ENCODE data around the gene SNX5.
A peak's percentile ranks its signal among the peaks of the same experiment; 100 is the strongest.

Gene SNX5

DNA sequence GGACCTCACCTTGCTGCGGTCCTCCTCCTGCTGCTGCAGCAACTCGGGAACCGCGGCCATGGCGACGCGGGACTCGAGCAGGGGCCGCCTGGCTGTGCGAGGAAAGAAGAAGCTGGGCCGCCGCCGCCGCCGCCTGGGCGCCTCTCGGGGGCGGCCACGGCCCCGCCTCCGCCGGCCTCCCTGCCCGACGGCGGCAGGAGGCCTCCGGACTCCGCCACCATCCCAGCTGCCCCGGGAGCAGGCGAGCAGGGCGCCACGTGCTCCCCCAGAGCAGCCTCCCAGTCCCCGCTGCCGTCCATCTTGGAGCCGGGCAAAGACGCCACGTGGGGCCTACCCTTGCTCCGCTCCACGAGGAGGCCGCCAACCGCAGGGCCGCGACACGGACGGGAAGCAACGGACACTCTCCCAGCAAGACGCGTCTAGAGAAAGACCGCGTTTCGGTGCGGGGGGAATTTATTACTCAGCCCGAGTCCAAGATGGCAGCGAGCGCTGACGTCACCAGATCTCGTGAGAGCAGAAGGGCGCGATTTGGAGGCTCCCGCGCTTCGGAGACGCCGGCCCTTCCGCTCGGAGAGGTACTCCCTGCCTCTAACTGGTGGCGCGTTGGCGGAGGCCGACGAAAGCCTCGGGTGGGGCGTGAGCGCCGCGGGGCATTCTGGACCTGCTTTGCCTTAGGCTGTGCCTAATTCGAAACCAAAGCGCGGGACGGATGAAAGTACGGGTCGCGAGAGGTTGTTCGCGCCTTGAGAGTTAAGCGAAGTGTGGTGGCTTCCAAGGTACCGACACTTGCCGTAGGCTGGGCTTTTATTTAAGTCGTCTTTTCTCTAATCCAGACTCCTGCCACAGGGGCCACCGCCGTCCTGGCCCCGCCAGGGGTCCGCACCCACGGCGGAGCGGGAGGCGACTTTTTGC lies at the start of gene SNX5, which contains the start of gene MGME1:
SNX5 (minus strand) TSS at position 429 of the 912 bp plus-strand sequence; CDS start at position 60, 369 bp downstream.
MGME1 (plus strand) TSS at position 653 of the 912 bp plus-strand sequence. CDS start 842 bp downstream, outside the sequence.
- DNase-seq: peak; percentile 100

DNA sequence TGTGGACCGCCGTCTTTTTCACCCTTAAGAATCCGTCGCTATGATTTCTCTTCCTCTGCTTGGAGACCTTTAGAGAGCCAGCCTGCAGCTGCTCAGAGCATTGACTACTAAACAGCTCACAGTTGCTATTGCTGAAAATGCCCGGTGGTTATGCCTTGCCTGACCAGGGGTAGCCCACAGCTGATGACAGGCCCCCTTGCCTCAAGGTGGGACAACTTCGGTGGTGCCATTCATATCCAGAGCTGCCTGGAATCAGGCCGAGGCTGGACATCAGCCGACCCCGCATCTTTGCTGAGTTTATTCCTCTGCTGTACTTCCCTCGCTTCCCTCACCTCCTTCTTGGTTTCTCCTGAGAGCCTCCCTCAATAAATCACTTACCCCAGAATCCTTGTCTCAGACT lies 49.5 kb upstream of the SNX5 start:
- DNase-seq: no peak

DNA sequence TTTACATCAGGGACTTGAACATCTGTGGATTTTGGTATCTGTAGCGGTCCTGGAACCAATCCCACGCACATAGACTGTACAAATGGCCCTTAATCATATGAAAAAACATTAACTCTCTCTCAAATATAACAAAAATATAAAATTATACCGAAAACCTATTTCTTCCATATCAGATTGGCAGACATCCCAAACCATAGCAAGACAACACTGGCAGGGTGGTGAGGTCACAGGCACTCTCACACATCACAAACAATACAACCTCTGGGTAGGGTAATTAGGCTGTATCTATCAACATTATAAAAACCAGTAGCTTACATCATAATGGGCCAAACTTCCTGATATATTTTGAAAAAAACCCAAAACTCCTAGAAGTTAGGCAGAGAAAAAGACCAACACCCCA lies 48.2 kb upstream of the SNX5 start:
- DNase-seq: no peak

DNA sequence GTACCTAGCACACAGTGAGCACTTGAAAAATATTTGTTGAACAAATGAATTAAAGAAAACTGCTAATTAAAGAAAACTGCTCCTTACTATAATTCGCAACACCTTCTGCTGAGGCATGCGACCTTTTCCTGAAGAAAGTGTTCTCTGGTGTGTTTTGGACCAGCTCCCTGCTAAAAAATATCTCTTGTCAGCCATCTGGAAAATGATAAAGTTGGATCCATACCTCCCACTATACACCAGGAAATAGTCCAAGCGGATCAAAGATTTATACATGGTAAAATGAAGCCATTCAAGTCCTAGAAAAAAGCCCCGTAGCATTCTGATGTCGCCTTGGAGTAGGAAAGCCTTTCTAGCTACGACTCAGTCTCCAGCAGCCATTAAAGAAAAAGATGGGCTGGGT lies 45.8 kb upstream of the SNX5 start:
- no peak for DNase-seq

DNA sequence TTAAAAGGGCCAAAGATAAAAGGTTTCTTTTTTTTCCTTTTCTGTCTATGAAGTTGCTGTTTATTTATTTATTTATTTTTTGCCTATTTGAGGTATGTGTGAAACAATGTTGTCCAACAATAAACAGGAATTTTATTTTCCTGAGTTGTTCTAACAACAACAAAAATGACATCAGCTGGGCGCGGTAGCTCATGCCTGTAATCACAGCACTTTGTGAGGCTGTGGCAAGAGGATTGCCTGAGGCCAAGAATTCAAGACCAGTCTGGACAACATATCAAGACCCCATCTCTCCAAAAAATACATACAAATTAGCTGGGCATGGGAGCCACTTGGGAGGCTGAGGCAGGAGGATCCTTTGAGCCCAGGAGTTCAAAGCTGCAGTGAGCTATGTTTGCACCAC lies 44.3 kb upstream of the SNX5 start:
- no peak for DNase-seq

DNA sequence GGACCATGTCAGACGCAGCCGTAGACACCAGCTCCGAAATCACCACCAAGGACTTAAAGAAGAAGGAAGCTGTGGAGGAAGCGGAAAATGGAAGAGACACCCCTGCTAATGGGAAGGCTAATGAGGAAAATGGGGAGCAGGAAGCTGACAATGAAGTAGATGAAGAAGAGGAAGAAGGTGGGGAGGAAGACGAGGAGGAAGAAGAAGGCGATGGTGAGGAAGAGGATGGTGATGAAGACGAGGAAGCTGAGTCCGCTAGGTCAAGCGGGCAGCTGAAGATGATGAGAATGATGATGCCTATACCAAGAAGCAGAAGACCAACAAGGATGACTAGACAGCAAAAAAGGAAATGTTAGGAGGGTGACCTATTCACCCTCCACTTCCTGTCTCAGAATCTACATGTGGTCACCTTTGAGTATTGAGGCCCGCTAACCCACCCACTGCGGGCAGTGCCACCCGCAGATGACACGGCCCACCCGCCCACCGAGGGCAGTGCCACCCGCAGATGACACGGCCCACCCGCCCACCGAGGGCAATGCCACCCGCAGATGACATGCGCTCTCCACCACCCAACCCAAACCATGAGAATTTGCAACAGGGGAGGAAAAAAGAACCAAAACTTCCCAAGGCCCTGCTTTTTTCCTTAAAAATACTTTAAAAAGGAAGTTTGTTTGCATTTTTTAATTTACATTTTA lies 43.5 kb upstream of the SNX5 start:
- DNase-seq: no peak

DNA sequence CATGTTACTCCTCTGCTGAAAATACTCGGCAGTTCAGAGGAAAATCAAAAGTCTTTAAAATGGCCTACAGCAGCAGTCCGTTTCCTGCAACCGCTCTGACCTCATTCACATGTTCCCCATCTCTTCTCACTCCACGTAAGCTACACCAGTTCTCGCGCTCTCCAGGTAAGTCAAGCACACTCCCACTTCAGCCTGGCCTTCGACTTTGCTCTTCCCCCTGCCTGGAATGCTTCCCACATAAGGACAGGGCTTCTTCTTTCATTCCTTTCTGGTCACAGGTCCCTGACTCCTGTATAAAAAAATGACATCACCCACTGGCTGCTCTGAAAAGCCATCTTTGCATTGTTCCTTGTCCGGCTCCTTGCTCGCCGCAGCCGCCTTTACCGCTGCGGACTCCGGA lies 42.9 kb upstream of the SNX5 start:
- no peak for DNase-seq

DNA sequence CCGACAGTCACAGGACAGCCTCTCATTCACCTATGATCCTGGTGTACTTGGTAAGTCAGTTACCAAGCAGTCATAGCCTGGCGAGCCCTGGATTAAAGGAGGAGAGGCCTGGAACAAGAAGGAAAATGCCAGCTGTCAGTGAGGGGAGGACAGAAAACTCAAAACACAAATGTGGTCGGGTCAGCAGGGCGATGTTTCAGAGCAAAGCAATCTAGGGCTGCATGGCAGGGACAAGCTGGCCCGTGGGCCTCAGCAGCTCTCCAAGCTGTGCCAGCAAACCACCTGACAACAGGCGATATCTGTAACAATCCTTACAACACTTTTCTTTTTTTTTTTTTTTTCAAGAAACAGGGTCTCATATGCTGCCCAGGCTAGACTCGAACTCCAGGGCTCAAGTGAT lies 40.5 kb upstream of the SNX5 start:
- no peak for DNase-seq

DNA sequence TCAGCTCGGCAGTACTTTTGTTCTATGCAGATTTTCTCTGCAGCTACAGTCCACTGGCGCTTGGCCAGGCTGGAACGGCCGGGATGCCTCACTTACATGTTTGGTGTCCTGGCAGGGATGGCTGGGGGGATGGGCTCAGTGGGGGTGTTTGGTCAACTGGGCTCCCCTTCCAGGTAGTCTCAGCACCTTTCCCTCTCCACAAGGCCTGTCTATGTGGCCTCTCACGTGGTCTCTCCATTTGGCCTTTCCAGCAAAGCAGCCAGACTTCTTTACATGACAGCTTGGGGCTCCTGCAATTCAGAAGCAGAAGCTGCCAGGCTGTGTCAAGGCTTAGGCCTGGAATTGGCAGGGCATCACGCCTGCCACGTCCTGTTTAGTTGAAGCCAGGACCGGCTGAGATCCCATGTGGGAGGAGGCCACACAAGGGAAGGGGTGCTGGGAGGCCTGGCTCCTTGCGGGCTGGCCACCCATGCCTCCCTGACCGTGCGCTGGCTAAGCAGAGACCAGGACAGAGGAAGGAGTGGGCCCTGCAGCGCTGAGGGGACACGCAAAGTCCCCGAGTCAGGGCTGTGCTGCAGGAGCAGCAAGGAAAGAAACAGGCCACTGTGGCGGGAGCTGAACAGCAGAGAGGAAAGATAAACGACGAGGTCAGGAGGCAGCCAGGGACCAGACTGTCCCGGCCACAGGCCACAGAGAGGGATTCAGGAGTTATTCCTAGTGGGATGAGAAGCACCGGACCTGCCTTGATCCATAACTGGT lies 39.1 kb upstream of the SNX5 start:
- DNase-seq: no peak

DNA sequence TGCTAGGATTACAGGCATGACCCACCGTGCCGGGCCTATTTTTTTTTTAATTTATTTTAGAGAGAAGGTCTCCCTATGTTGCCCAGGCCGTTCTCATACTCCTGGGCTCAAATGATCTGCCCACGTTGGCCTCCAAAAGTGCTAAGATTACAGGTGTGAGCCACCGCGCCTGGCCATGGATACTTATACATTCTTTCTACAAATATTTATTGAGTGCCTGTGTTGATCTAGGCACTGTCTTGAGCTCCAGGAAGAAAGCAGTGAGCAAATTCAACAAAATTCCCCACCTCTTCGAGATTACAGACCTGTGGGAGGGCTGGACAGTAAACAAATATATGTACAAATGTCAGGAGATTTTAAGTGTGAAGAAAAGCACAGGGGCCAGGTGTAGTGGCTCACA lies 38.1 kb upstream of the SNX5 start:
- DNase-seq: no peak

DNA sequence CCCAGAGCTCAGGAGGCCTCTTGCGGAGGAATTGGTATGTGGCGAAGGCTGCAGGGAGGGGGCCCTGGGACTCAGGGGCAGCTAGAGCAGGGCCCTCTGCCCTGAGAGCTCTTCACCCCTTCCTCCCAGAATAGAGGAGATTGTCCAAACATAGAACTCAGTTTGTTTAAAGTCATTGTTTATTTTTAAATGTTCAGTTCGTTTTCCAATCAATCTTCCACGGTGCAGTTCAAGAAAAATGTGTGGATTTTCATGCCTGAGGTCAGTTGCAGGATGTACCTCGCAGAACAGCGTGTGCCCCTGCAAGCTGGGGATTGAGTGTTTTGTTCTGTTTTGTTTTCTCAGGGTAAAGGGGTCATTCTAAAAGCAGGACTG lies 37.4 kb upstream of the SNX5 start:
- no peak for DNase-seq

DNA sequence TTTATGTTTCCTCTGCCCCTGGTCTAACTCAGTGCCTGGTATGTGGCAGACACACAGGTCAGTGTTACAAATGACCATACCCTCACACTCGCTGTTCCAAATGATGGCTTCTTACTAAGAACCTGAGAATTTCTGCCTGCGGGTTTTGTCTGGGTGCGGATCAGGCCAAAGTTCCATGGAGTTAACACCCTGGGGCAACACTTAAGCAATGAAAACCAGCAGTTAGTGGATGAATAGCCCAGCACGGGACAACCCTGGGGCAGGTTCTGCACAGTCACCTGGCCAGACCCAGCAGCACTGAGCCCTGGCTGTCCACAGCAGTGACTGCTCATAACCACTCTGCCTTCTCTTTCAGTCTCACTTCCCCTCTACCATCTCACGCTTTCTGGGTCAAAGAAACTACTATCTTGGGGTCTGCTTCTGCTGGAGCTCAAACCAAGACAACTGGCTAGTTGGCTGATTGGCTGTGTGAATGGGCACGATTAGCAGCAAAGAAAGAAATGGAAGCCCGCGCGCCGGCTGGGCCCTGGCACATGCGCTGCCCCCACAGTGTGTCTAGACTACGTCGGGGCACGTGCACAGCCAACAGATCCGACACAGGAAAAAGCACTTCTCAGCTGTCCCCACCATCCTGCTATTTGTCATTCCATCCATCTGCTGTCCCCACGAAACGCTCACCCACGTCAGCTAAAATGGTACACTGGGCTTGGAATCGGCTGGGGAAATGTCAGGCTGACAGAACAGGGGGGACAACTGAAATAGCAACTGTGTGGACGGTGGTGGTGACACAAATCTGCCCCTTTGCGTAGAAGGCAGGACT lies 36.8 kb upstream of the SNX5 start:
- DNase-seq: no peak

DNA sequence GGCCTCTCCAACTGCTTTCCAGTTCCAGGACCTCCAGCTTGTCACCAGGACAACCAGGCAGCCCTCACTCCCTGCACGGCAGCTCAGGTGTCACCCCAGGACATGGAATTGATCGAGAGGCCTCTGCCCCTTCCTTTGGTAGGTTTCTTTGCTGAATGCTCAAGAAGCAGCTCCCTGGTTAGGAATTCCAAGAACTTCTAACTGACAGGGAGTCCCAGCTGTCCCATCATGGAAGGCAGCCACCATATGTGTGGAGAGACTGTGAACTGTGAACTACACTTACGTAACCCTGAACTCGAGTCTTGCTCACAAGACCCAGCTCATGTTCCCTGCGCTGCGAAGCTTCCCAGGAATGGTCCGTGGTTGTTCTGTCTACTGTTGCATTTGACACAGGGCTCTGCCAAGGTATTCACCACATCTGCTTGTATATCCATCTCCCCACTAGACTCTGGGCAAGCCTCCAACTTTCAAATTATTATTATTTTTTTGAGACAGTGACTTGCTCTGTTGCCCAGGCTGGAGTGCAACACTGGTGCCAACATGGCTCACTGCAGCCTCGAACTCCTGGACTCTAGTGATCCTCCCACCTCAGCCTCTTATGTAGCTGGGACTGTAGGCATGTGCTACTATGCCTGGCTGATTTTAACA lies 35.9 kb upstream of the SNX5 start:
- DNase-seq: no peak

DNA sequence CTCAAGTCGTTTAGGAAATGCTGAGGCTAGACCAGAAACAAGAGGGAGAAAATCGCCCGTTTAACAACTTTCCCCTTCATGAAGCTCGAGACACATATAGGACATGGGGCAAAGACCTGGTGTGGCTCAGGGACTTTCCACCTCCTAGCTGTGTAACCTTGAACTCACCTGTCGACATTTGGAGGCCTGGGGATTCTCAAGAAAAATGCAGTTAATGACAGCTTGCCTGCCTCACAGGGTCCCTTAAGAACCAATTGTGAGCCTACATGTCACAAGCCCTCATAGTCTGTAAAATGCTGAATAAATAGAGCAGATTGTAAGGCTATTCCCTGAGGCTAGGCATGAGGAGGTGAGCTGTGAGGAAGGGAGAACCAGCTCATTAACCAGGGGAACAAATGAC lies 35.3 kb upstream of the SNX5 start:
- no peak for DNase-seq

DNA sequence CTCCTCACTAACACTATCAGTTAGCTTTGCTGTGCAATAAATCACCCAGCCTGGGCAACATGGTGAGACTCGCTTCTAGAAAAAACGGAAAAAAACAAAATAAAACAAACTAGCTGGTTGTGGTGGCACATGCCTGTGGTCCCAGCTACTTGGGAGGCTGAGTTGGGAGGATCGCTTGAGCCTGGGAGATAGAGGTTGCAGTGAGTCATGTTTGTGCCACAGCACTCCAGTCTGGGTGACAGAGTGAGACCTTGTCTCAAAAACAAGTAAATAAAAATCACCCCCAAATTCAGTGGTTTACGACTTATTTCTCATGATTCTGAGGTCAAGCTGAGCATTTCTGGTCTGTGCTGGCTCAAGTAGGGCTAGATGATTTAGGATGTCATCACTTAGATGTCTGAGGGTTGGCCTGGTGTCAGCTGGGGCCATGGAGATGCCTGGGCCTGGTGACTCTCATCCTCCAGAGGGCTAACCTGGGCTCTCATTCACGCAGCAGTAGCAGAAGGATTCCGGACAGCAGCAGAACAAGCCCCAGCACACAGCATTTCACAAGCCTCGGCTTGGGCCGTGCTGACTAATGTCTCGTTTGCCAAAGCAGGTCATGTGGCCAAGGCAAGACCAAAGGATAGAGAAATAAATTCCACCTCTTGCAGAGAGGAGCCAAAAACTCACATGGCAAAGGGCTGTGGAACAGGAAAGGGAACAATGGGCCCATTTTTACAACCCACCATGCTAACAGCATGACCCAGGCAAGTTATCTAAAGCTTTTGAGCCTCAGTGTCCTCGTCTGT lies 32.7 kb upstream of the SNX5 start:
- peak; percentile 38 for DNase-seq

DNA sequence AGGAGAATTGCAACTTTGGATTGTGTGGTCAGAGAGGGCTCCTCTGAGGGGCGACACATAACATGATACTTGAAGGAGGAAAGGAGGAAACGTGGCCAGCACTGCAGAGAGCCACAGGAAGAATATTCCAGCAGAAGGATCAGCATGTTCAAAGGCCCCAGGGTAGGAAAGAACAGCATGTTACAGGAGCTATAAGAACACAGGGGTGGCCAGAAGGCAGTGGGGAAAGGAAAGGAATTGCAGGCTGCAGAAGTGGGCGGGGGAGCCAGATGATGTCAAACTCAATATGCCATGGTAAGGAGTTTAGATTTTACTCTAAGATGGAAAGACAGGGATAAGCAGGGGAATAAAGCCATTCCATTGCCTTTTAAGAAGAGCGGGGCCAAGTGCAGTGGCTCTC lies 31.0 kb upstream of the SNX5 start:
- DNase-seq: no peak

DNA sequence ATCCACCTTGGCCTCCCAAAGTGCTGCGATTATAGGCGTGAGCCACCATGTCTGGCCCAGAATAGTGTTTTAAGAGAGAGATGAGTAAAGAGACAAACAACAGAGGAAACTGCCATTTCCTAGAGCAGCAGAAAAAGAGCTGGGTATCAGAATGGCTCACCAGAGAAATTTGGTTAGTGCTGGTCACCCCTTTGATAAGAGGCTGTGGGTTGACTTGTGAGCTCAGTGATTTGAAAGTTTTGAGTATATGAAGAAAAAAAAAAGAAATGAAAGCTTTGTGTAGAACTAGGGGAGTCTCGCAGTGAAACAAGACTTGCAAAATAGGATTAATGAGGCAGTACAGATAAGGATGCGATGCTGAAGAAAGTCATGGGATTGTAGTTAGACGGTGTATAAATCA lies 29.9 kb upstream of the SNX5 start:
- no peak for DNase-seq

DNA sequence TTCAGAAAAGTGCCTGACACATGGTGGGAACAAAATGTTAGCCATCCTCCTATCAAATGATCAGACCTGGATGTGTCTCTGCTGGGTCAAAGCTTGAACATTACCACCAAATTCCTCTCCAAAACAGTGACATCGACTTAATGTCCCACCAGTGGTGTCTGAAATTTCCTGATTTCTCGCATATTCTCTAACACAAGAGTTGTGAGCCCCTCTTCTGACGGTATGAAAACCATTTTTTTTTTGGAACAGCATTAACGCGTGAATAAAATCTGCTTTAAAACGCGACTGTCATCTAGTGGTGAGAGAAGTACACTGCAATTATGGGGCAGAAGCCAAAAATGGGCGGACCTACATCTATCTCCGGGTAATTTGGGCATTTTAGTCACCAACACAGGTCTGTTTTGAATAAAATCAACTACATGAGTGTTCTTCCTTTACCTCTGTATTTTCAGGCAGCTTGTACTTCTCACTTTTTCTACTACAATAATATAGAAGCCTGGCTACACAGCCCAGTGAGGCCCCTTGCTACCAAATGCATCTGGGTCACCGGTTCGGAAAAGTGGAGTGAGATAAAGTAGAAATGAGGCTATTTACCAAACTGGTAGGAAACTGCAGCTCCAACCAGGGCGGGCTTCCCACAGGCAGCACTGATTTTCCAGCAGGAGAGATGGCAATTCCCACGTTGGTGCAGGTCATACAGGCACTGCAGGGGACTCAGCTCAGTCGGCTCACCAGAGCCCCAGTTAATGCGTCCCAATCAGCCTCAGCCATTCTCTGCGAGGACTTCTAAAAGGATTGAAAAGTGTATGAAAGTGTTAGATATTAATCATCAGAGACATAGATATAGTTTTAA lies 27.6 kb upstream of the SNX5 start:
- no peak for DNase-seq

DNA sequence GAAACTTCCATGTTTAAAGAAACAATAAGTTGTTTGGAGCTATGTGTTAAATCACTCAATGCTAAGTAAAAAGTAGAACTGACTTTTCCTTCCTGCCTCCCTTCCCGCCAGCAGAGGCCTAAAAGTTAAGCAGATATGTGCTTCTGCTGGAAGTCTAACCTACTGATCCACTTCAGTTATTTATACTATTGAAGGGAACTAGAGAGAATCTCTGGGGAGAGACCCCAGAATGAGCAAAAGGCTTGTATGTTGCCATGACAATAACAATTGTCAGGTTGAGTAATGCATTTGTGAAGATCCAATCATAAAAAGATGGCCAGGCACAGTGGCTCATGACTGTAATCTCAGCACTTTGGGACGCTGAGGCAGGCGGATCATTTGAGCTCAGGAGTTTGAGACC lies 25.0 kb upstream of the SNX5 start:
- no peak for DNase-seq

DNA sequence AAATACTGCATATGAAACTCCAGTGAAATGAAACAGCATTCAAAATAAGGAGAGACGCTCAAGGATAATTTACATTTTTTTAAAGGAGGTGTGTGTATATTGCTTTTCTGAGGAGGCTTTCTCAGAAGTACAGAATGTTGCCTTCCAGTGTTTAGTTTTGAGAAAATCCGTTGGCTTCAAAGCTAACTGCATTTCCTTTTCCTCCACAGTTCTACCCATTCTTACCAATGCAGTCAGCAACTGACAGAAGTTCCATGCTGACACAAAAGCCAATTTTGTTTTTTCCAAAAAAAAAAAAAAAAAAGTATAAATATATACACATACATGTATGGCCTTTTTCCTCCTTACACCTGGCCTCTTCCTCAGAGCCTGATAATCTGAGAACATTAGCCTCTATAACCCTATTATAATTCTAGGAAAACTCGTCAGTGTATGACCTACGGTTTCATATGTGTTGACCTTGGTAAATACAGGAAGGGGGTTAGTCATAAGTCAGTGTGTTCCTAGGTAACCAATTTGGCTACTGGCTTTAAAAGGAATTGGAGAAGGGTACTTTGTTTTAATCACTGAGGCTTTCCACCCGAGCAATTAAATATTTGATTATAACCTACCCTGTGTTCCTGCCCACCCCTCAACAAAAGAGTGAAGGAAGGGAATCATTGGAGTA lies 24.4 kb upstream of the SNX5 start:
- no peak for DNase-seq

Data from NCI-H226 (cell line).